K562 (cell line): ENCODE results near the gene TRMT2A. TPM values are rescaled to one million over a fixed set of nuclear protein-coding genes. Genes with fewer than 3 reads are reported as not detected.
A peak's percentile ranks its signal among the peaks of the same experiment; 100 is the strongest.

Source experiments
- ARNT ChIP-seq, 2 experiments: fragments of 450-650 bp; IDR thresholded peaks; 2 replicates each; pipeline ENCODE4 v1.6.1; 2016; ENCODE audit warnings: mild to moderate bottlenecking in 1 of 2
- CBFA2T2 ChIP-seq: fragments of 450-650 bp; conservative IDR thresholded peaks from 2 replicates; pipeline ENCODE4 v1.6.1; 2017; ENCODE audit warnings: mild to moderate bottlenecking
- CHCHD3 ChIP-seq: fragments of 250-450 bp; sonication (Bioruptor Pico); IDR thresholded peaks from 2 replicates; pipeline ENCODE4 v2.1.2; 2022; ENCODE audit warnings: mild to moderate bottlenecking
- CTBP1 ChIP-seq: fragments of 450-650 bp; IDR thresholded peaks from 2 replicates; pipeline ENCODE4 v1.6.1; 2016; ENCODE audit warnings: borderline replicate concordance
- E4F1 ChIP-seq: fragments of 250-450 bp; sonication (Bioruptor Pico); IDR thresholded peaks from 2 replicates; pipeline ENCODE4 v1.5.0; 2021; ENCODE audit warnings: mild to moderate bottlenecking, borderline replicate concordance
- ELF1 ChIP-seq: fragments of 200-800 bp; sonication (Bioruptor generic); IDR thresholded peaks from 2 replicates; pipeline ENCODE4 v1.6.1; 2016; ENCODE audit warnings: missing genetic modification characterization, missing compliant biosample characterization
- MYNN ChIP-seq, 2 experiments: sonication (generic); formaldehyde crosslinking in 1 of 2; IDR thresholded peaks; 2 replicates each; pipeline versions ENCODE4 v1.5.0 to v1.6.1; 2016 to 2020; ENCODE audit warnings: antibody characterized with exemption in 1 of 2, missing genetic modification reagents in 1 of 2
- RAD21 ChIP-seq, 2 experiments: fragments of 250-450 bp in 1 of 2; fragments of 450-650 bp in 1 of 2; sonication (Bioruptor Pico) in 1 of 2; formaldehyde crosslinking in 1 of 2; IDR thresholded peaks in 1 of 2; conservative IDR thresholded peaks in 1 of 2; 2 replicates each; pipeline versions ENCODE4 v1.4.0 to v1.8.0; 2020 to 2022; ENCODE audit warnings: mild to moderate bottlenecking in 2 of 2, moderate library complexity in 1 of 2
- RBM17 ChIP-seq: fragments of 200-400 bp; formaldehyde crosslinking; IDR thresholded peaks from 2 replicates; pipeline ENCODE4 v1.6.1; 2017; ENCODE audit warnings: low read depth, mild to moderate bottlenecking, low read length, borderline replicate concordance
- RFX7 ChIP-seq: fragments of 250-450 bp; sonication (Bioruptor Pico); IDR thresholded peaks from 2 replicates; pipeline ENCODE4 v1.5.1; 2021; ENCODE audit warnings: mild to moderate bottlenecking
- RNF2 ChIP-seq: sonication (generic); IDR thresholded peaks from 2 replicates; pipeline ENCODE4 v1.6.1; 2016
- SNIP1 ChIP-seq: fragments of 450-650 bp; IDR thresholded peaks from 2 replicates; pipeline ENCODE4 v1.7.1; 2017; ENCODE audit warnings: low read depth, mild to moderate bottlenecking
- SPI1 ChIP-seq: IDR thresholded peaks from 2 replicates; pipeline ENCODE4 v1.6.1; 2011; ENCODE audit warnings: low read depth, low read length, control low read depth, borderline replicate concordance
- TAF15 ChIP-seq: fragments of 200-400 bp; formaldehyde crosslinking; IDR thresholded peaks from 2 replicates; pipeline ENCODE4 v1.6.1; 2017; ENCODE audit warnings: mild to moderate bottlenecking, low read depth, low read length, moderate library complexity
- ZNF431 ChIP-seq: sonication (generic); formaldehyde crosslinking; IDR thresholded peaks from 2 replicates; pipeline ENCODE4 v1.8.0; 2022; ENCODE audit warnings: mild to moderate bottlenecking, missing genetic modification reagents
- ZNF778 ChIP-seq: fragments of 450-650 bp; formaldehyde crosslinking; IDR thresholded peaks from 2 replicates; pipeline ENCODE4 v1.4.0; 2020; ENCODE audit warnings: mild to moderate bottlenecking, moderate library complexity
- ZNF785 ChIP-seq: fragments of 250-450 bp; sonication (Bioruptor Pico); IDR thresholded peaks from 2 replicates; pipeline ENCODE4 v1.4.0; 2020; ENCODE audit warnings: mild to moderate bottlenecking
- polyA plus RNA-seq, 8 experiments: library from polyadenylated mRNA; depleted of rRNA in 4 of 8; stranded (reverse) in 5 of 8; unstranded in 3 of 8; fragments of >200 nt; fragmentation: Nextera tagmentation in 2 of 8; fragmentation: Illumina TruSeq in 1 of 8; extraction: Ambion mirVana in 2 of 8; extraction: Trizol in 1 of 8; gene quantifications; 2 replicates each; pipeline versions ENCODE4 v1.2.1 to v1.2.3, GENCODE V29; 2011 to 2014; ENCODE audit warnings: inconsistent platforms in 1 of 8, missing spikeins in 1 of 8
- total RNA-seq, 7 experiments: library from RNA; depleted of rRNA in 6 of 7; stranded (reverse); fragments of >200 nt in 6 of 7; fragmentation: Illumina TruSeq in 2 of 7; extraction: Trizol in 2 of 7; gene quantifications; 2 replicates each; pipeline versions ENCODE4 v1.2.1 to v1.2.3, GENCODE V29; 2011 to 2021; ENCODE audit warnings: low replicate concordance in 1 of 7
- TF ChIP-seq, protein P1 (sequence below): fragments of 250-450 bp; sonication (Bioruptor Pico); IDR thresholded peaks from 2 replicates; pipeline ENCODE4 v1.4.0; 2020
- TF ChIP-seq, protein P2 (sequence below): fragments of 250-450 bp; sonication (Bioruptor Pico); IDR thresholded peaks from 2 replicates; pipeline ENCODE4 v1.4.0; 2020; ENCODE audit warnings: borderline replicate concordance

The TRMT2A gene
- total and polyA plus RNA-seq, 9 of the 15 experiments (the other 6 are each of a cell fraction or from before 2014, with no cell fraction given) = 1.6 to 265 (median 140) TPM

- TF ChIP-seq ZNF431 = no peak
- TF ChIP-seq CTBP1 = peak; percentile 98
- no peak for TF ChIP-seq ARNT (IDR thresholded peaks at IDR 0.05)
- TF ChIP-seq MYNN (IDR thresholded peaks at IDR 0.05) = peak; percentile 28; the same call in 1 of the 2 replicates
- no peak for TF ChIP-seq MYNN (CRISPR knock-in tag; IDR thresholded peaks at IDR 0.05)
- TF ChIP-seq E4F1 (CRISPR knock-in tag) = no peak
- no peak for TF ChIP-seq RBM17
- no peak for TF ChIP-seq ZNF778 (CRISPR knock-in tag)
- TF ChIP-seq CBFA2T2 = no peak
- TF ChIP-seq CHCHD3 (CRISPR knock-in tag) = no peak
- TF ChIP-seq RFX7 (CRISPR knock-in tag) = no peak
- no peak for TF ChIP-seq RNF2
- TF ChIP-seq, protein P1, sequence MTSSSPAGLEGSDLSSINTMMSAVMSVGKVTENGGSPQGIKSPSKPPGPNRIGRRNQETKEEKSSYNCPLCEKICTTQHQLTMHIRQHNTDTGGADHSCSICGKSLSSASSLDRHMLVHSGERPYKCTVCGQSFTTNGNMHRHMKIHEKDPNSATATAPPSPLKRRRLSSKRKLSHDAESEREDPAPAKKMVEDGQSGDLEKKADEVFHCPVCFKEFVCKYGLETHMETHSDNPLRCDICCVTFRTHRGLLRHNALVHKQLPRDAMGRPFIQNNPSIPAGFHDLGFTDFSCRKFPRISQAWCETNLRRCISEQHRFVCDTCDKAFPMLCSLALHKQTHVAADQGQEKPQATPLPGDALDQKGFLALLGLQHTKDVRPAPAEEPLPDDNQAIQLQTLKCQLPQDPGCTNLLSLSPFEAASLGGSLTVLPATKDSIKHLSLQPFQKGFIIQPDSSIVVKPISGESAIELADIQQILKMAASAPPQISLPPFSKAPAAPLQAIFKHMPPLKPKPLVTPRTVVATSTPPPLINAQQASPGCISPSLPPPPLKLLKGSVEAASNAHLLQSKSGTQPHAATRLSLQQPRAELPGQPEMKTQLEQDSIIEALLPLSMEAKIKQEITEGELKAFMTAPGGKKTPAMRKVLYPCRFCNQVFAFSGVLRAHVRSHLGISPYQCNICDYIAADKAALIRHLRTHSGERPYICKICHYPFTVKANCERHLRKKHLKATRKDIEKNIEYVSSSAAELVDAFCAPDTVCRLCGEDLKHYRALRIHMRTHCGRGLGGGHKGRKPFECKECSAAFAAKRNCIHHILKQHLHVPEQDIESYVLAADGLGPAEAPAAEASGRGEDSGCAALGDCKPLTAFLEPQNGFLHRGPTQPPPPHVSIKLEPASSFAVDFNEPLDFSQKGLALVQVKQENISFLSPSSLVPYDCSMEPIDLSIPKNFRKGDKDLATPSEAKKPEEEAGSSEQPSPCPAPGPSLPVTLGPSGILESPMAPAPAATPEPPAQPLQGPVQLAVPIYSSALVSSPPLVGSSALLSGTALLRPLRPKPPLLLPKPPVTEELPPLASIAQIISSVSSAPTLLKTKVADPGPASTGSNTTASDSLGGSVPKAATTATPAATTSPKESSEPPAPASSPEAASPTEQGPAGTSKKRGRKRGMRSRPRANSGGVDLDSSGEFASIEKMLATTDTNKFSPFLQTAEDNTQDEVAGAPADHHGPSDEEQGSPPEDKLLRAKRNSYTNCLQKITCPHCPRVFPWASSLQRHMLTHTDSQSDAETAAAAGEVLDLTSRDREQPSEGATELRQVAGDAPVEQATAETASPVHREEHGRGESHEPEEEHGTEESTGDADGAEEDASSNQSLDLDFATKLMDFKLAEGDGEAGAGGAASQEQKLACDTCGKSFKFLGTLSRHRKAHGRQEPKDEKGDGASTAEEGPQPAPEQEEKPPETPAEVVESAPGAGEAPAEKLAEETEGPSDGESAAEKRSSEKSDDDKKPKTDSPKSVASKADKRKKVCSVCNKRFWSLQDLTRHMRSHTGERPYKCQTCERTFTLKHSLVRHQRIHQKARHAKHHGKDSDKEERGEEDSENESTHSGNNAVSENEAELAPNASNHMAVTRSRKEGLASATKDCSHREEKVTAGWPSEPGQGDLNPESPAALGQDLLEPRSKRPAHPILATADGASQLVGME (CRISPR knock-in tag) = peak; percentile 90
- no peak for TF ChIP-seq ZNF785
- peak; percentile 98 to 100 for TF ChIP-seq RAD21 (CRISPR knock-in tag; conservative IDR thresholded peaks at IDR 0.05 in 1 of 2, IDR thresholded peaks at IDR 0.05 in 1 of 2)
- TF ChIP-seq SPI1 = no peak
- TF ChIP-seq, protein P2, sequence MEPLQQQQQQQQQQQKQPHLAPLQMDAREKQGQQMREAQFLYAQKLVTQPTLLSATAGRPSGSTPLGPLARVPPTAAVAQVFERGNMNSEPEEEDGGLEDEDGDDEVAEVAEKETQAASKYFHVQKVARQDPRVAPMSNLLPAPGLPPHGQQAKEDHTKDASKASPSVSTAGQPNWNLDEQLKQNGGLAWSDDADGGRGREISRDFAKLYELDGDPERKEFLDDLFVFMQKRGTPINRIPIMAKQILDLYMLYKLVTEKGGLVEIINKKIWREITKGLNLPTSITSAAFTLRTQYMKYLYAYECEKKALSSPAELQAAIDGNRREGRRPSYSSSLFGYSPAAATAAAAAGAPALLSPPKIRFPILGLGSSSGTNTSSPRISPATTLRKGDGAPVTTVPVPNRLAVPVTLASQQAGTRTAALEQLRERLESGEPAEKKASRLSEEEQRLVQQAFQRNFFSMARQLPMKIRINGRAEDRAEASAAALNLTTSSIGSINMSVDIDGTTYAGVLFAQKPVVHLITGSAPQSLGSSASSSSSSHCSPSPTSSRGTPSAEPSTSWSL (CRISPR knock-in tag) = peak; percentile 60; the same call in 1 of the 2 replicates
- TF ChIP-seq SNIP1 = no peak
- TF ChIP-seq ELF1 (tag) = no peak
- TF ChIP-seq TAF15 = peak; percentile 69; the same call in 1 of the 2 replicates
These were observed 12.1 kb upstream of the TRMT2A start (continued) for GRCh38 chr22:20128902-20129746.
